ENCODE results near the gene SKOR1. TPM values are rescaled to one million over a fixed set of nuclear protein-coding genes. Genes with fewer than 3 reads are reported as not detected.

The SKOR1 gene
- total and polyA plus RNA-seq, 3 experiments from 2014 or later: 0.06 to 0.16 (median 0.15) TPM

GRCh38 chr15:67828969-67829646 is 3.8 kb downstream of the SKOR1 start:
- peak overlapping the region in 2 of 8 donors; percentile 49 to 58 for H3K27ac Mint-ChIP-seq
- H3K4me1 Mint-ChIP-seq: peaks cover 34 to 71% (median 48%) of the 10 kb centered on the region in 3 donors
- peaks cover 60 to 78% of the 10 kb centered on the region in 2 donors for H3K27me3 Mint-ChIP-seq
- DNase-seq: no peak
- CTCF ChIA-PET: no interaction called here
- POLR2A ChIA-PET: interaction anchor here (0.5 to 1.0 kb wide), 2 partner anchors 287 to 1512 kb away, joined by 3 read pairs; partner anchors contain the start of gene MAP2K5
- Histone ChIP-seq H3K4me1 (ENCODE audit: insufficient read depth, low read length) (peaks cover 36% of the 10 kb centered on the region), H3K27ac (ENCODE audit: low read depth, low read length) (no peak overlapping the region), H3K9me3 (ENCODE audit: low read length) (no peaks in the 10 kb centered on the region), H3K27me3 (ENCODE audit: insufficient read depth, low read length, poor library complexity, severe bottlenecking) (peaks cover 56% of the 10 kb centered on the region), H3K36me3 (ENCODE audit: insufficient read depth, low read length) (no peaks in the 10 kb centered on the region), H3K4me3 (ENCODE audit: low read length) (no peak overlapping the region)
- no peaks in the 10 kb centered on the region for H3K36me3 Mint-ChIP-seq
- H3K4me3 Mint-ChIP-seq: peak overlapping the region; percentile 39 to 82 (median 54)
- peaks cover 0 to 2% (median 0%) of the 10 kb centered on the region in 5 donors for H3K9me3 Mint-ChIP-seq

GRCh38 chr15:67829647-67830504 is 4.6 kb downstream of the SKOR1 start:
- POLR2A ChIA-PET: interaction anchor here (0.5 to 1.0 kb wide), 2 partner anchors 287 to 1513 kb away, joined by 3 read pairs; partner anchors contain the start of gene MAP2K5

GRCh38 chr15:67831363-67831762 is 6.1 kb downstream of the SKOR1 start:
- CTCF ChIA-PET: no interaction called here
- Mint-ChIP-seq H3K36me3 (no peaks in the 10 kb centered on the region), H3K4me3 (peak overlapping the region in 1 of 7 donors; percentile 64), H3K27me3 (peaks cover 63 to 76% of the 10 kb centered on the region in 2 donors), H3K27ac (peak overlapping the region in 1 of 8 donors; percentile 30), H3K9me3 (peaks cover 0 to under 1% (median 0%) of the 10 kb centered on the region in 5 donors), H3K4me1 (peaks cover 41 to 69% (median 61%) of the 10 kb centered on the region in 3 donors)
- Histone ChIP-seq H3K27ac (ENCODE audit: low read depth, low read length) (no peak overlapping the region), H3K4me3 (ENCODE audit: low read length) (no peak overlapping the region), H3K27me3 (ENCODE audit: insufficient read depth, low read length, poor library complexity, severe bottlenecking) (peaks cover 61% of the 10 kb centered on the region), H3K36me3 (ENCODE audit: insufficient read depth, low read length) (no peaks in the 10 kb centered on the region), H3K4me1 (ENCODE audit: insufficient read depth, low read length) (peaks cover 41% of the 10 kb centered on the region), H3K9me3 (ENCODE audit: low read length) (no peaks in the 10 kb centered on the region)
- DNase-seq: no peak
- POLR2A ChIA-PET: interaction anchor here (0.6 kb wide), 1 partner anchor 813 kb away, joined by 6 read pairs; no protein-coding TSS in a partner anchor

More at GRCh38 chr15:67829647-67830504, 4.6 kb downstream of the SKOR1 start:
- Histone ChIP-seq H3K27me3 (ENCODE audit: insufficient read depth, low read length, poor library complexity, severe bottlenecking) (peaks cover 53% of the 10 kb centered on the region), H3K4me3 (ENCODE audit: low read length) (no peak overlapping the region), H3K27ac (ENCODE audit: low read depth, low read length) (no peak overlapping the region), H3K9me3 (ENCODE audit: low read length) (no peaks in the 10 kb centered on the region), H3K4me1 (ENCODE audit: insufficient read depth, low read length) (peaks cover 30% of the 10 kb centered on the region), H3K36me3 (ENCODE audit: insufficient read depth, low read length) (no peaks in the 10 kb centered on the region)
- Mint-ChIP-seq H3K36me3 (no peaks in the 10 kb centered on the region), H3K27ac (peak overlapping the region in 2 of 8 donors; percentile 58 to 61), H3K27me3 (peaks cover 61 to 76% of the 10 kb centered on the region in 2 donors), H3K4me3 (peak overlapping the region; percentile 15 to 81 (median 47)), H3K4me1 (peaks cover 34 to 69% (median 52%) of the 10 kb centered on the region in 3 donors), H3K9me3 (peaks cover 0 to 2% (median 0%) of the 10 kb centered on the region in 5 donors)
- CTCF ChIA-PET: no interaction called here
- no peak for DNase-seq

GRCh38 chr15:67832031-67832551 is 6.8 kb downstream of the SKOR1 start:
- Mint-ChIP-seq H3K9me3 (no peaks in the 10 kb centered on the region), H3K27ac (no peak overlapping the region), H3K36me3 (no peaks in the 10 kb centered on the region), H3K27me3 (peaks cover 62 to 74% of the 10 kb centered on the region in 2 donors), H3K4me1 (peaks cover 42 to 70% (median 62%) of the 10 kb centered on the region in 3 donors), H3K4me3 (peak overlapping the region in 2 of 7 donors; percentile 35 to 61)
- ChIA-PET POLR2A (interaction anchor here (0.6 kb wide), 1 partner anchor 814 kb away, joined by 6 read pairs; no protein-coding TSS in a partner anchor), CTCF (interaction anchor here (1.4 to 1.9 kb wide), 2 partner anchors 49 to 375 kb away, joined by 4 to 5 read pairs; no protein-coding TSS in a partner anchor)
- Histone ChIP-seq H3K9me3 (ENCODE audit: low read length) (no peaks in the 10 kb centered on the region), H3K27me3 (ENCODE audit: insufficient read depth, low read length, poor library complexity, severe bottlenecking) (peaks cover 60% of the 10 kb centered on the region), H3K27ac (ENCODE audit: low read depth, low read length) (no peak overlapping the region), H3K36me3 (ENCODE audit: insufficient read depth, low read length) (no peaks in the 10 kb centered on the region), H3K4me3 (ENCODE audit: low read length) (no peak overlapping the region), H3K4me1 (ENCODE audit: insufficient read depth, low read length) (peaks cover 41% of the 10 kb centered on the region)
- no peak for DNase-seq

GRCh38 chr15:67832897-67833709 is 7.8 kb downstream of the SKOR1 start:
- peak overlapping the region; percentile 35 to 93 (median 87) for H3K4me3 Mint-ChIP-seq
- ChIA-PET POLR2A (no interaction called here), CTCF (interaction anchor here (1.4 to 1.9 kb wide), 2 partner anchors 50 to 376 kb away, joined by 4 to 5 read pairs; no protein-coding TSS in a partner anchor)
- H3K9me3 Mint-ChIP-seq: no peaks in the 10 kb centered on the region
- Histone ChIP-seq H3K27ac (ENCODE audit: low read depth, low read length) (no peak overlapping the region), H3K36me3 (ENCODE audit: insufficient read depth, low read length) (no peaks in the 10 kb centered on the region), H3K4me3 (ENCODE audit: low read length) (peak overlapping the region; percentile 25), H3K4me1 (ENCODE audit: insufficient read depth, low read length) (peaks cover 41% of the 10 kb centered on the region), H3K9me3 (ENCODE audit: low read length) (no peaks in the 10 kb centered on the region), H3K27me3 (ENCODE audit: insufficient read depth, low read length, poor library complexity, severe bottlenecking) (peaks cover 60% of the 10 kb centered on the region)
- no peaks in the 10 kb centered on the region for H3K36me3 Mint-ChIP-seq
- no peak for DNase-seq
- H3K27ac Mint-ChIP-seq: peak overlapping the region in 4 of 8 donors; percentile 7 to 48 (median 30)
- peaks cover 62 to 73% of the 10 kb centered on the region in 2 donors for H3K27me3 Mint-ChIP-seq
- H3K4me1 Mint-ChIP-seq: peaks cover 42 to 71% (median 61%) of the 10 kb centered on the region in 3 donors

GRCh38 chr15:67833710-67834511 is 8.6 kb downstream of the SKOR1 start:
- H3K4me3 ChIP-seq (ENCODE audit: low read length): peak overlapping the region; percentile 25
- CTCF ChIA-PET: interaction anchor here (1.9 to 4.6 kb wide), 2 partner anchors 50 to 375 kb away, joined by 4 to 55 read pairs; no protein-coding TSS in a partner anchor
- H3K9me3 ChIP-seq (ENCODE audit: low read length): no peaks in the 10 kb centered on the region
- peaks cover 43 to 70% (median 53%) of the 10 kb centered on the region in 3 donors for H3K4me1 Mint-ChIP-seq
- H3K27me3 ChIP-seq (ENCODE audit: insufficient read depth, low read length, poor library complexity, severe bottlenecking): peaks cover 54% of the 10 kb centered on the region
- H3K27ac ChIP-seq (ENCODE audit: low read depth, low read length): no peak overlapping the region
- H3K36me3 Mint-ChIP-seq: no peaks in the 10 kb centered on the region
- peaks cover 43% of the 10 kb centered on the region for H3K4me1 ChIP-seq (ENCODE audit: insufficient read depth, low read length)
- peak in 1 of 5 donors; percentile 37 for DNase-seq
- H3K9me3 Mint-ChIP-seq: no peaks in the 10 kb centered on the region
- no peaks in the 10 kb centered on the region for H3K36me3 ChIP-seq (ENCODE audit: insufficient read depth, low read length)
- POLR2A ChIA-PET: interaction anchor here (2.3 kb wide), 1 partner anchor 51 kb away, joined by 9 read pairs; no protein-coding TSS in a partner anchor
- peaks cover 55 to 65% of the 10 kb centered on the region in 2 donors for H3K27me3 Mint-ChIP-seq
- H3K27ac Mint-ChIP-seq: peak overlapping the region in 3 of 8 donors; percentile 2 to 81 (median 4)
- H3K4me3 Mint-ChIP-seq: peak overlapping the region; percentile 35 to 93 (median 87)

Measured in CD8-positive, alpha-beta memory T cell (primary cell).